HG03342 (cell line): Measurements from ENCODE around the gene NBL1.
"Not testable (repeated sequence)": the region's sequence is repeated elsewhere in the genome, so short reads cannot be mapped to it uniquely, and the experiment has no call there.

Experiments used
- ATAC-seq: cut with Tn5 transposase; IDR thresholded peaks from one replicate; pipeline ENCODE4 v1.9.1; 2021; ENCODE audit warnings: mild to moderate bottlenecking, moderate library complexity; ENCODE audit not compliant: unreplicated experiment

NBL1 gene

GRCh38 chr1:19621274-19621950 is 22.7 kb upstream of the NBL1 start:
- no peak for ATAC-seq

DNA sequence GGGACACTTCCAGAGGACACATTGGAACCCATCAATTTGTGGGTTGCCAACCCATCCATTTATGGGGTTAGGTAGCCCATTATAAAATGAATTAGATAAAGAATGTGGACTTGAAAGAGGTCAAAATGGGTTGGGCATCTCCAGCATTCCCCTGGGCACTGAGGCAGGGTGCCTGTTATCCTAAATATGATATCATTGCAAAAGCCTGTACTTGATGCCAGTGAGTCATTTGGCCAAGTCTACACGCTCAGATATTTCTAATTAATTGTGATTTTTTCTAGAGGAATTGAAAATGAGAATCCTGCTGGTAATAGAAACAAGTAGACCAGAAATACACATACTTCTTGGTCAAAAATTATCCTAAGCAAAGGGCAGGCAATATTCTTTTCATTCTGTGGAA is 21.9 kb upstream of the NBL1 start:
- no peak for ATAC-seq

DNA sequence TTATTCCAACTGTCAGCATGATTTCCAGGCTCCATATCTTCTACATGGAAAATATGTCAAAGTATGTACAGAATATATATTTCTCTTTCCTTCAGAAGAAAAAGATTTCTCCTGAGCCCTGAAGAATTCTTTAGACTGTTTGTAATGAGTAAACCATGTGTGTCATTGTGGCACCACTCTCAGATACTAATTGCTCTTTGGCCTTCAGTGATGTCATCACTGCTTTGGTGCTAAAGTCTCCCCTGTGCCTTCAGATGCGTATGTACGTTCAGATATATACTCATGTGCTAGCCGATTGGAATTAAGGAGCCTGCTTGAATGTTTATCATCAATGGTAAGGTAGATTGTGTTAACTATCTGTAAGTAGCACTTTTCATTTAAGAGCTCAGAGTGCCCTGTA is 20.6 kb upstream of the NBL1 start:
- no peak for ATAC-seq

GRCh38 chr1:19625291-19625937 is 18.7 kb upstream of the NBL1 start:
- ATAC-seq, result no peak

DNA sequence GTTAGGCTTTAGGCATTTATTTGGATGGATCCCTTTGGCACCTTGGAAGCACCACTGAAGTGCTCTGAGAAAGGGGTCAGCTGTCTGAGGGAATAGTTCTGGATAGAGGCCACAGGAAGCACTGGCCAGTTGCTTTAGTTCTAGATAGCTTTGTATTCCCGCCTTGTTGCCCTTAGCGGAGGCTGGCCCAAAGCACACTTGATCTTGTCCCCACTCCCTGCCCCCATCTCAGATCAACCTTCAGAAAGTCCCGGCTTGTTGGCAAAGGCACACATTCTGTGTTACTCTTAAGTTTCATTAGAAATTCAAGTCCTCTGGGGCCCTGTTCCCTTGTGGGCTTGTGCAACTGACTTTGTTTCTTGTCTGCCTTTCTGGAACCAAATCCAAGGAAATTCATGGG is 15.2 kb upstream of the NBL1 start:
- no peak for ATAC-seq

- no peak for ATAC-seq
These were observed 14.8 kb upstream of the NBL1 start for GRCh38 chr1:19629357-19629756.

GRCh38 chr1:19630192-19630591 is 13.9 kb upstream of the NBL1 start:
- not testable (repeated sequence) for ATAC-seq

DNA sequence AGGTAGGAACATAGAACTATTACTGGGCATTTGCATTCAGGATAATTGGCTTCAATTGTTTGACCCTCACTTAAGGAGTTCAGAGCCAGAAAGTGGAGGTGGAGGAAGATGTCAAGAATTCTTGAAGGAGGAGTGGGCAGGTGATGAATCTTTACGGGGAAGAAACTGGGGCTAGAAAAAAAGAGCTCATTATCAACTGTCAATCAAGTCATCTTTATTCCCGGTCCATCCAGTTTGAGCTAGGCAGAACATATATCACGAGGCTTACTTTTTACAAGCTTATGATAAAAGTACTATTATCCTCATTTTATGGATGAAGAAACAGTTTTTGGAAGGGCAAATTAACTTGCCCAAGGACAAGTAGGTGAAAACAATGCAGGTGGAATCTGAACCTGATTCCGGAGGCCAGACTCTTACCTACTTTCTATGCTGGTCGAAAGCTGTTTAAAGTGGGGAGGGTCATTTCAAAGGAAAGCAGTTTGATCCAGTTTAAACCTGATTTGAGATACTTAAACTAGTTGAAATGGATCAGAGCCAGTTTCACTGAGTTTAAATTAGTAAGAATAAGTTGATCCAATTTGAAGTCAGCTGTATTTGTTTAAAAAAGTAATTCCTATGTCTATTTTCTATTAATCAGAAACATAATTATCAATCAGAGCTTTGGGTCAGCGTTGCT is 13.3 kb upstream of the NBL1 start:
- ATAC-seq, result no peak

DNA sequence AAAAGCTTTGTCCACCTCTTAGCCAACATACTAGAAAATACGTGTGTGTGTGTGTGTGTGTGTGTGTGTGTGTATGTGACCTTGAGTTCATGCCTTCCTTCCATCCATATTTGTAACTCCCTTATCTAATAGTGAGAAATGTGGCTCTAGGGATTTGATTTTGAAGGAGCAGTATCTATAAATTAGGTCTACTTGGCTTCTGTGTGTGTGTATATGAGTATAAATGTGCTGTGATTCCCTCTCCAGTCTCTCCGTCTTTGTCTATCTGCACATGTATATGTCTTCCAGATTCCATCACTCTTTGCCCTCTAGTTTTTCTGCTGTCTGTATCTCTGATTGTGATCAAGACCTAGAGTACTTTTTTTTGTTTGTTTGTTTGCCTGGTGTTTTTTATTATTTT is 11.9 kb upstream of the NBL1 start:
- no peak for ATAC-seq

GRCh38 chr1:19633106-19633505 is 11.0 kb upstream of the NBL1 start:
- no peak for ATAC-seq

DNA sequence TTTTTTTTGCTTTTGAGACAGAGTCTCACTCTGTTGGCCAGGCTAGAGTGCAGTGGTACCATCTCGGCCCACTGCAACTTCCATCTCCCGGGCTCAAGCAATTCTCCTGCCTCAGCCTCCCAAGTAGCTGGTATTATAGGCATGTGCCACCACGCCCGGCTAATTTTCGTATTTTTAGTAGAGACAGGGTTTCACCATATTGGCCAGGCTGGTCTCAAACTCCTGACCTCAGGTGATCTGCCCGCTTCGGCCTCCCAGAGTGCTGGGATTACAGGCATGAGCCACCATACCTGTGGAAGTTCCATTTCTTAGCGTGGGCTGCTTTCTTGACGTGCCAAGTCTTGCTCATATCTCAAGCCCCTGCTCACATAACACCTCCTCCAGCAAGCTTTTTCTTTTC is 9.0 kb upstream of the NBL1 start:
- not testable (repeated sequence) for ATAC-seq

GRCh38 chr1:19635646-19636045 is 8.5 kb upstream of the NBL1 start:
- no peak for ATAC-seq

- no peak for ATAC-seq
These were observed 8.0 kb upstream of the NBL1 start for GRCh38 chr1:19636065-19636464.

DNA sequence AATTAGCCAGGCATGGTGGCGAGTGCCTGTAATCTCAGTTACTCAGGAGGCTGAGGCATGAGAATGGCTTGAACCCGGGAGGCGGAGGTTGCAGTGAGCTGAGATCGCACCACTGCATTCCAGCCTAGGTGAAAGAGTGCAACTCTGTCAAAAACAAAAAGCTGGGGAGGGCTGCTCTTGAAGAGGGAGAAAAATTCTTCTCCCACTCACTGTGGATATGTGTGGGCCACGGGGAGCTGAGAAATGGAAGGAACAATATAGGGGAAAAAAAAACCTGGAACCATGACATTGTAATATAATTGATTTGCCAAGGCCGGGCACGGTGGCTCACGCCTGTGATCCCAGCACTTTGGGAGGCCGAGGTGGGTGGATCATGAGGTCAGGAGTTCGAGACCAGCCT is 7.4 kb upstream of the NBL1 start:
- ATAC-seq, result not testable (repeated sequence)

DNA sequence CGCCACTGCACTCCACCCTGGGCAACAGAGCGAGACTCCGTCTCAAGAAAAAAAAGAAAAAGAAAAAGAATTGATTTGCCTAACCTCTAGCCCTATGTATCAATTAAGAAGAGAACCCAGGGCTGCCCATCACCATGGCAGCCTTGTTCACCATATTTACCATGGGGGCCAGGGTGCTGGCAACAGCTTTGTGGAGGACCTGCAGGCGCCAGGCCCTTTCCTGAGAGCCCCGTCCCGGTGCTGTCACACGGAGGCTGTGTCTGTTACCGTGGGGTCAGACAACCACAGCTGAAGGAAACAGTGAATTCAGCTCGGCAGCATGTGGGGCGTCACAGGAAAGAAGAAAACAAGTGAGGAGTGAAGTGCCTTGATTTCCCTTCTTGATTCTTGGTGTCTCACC is 6.5 kb upstream of the NBL1 start:
- no peak for ATAC-seq

- ATAC-seq, result not testable (repeated sequence)
These were observed 4.9 kb upstream of the NBL1 start for GRCh38 chr1:19639228-19639627.

DNA sequence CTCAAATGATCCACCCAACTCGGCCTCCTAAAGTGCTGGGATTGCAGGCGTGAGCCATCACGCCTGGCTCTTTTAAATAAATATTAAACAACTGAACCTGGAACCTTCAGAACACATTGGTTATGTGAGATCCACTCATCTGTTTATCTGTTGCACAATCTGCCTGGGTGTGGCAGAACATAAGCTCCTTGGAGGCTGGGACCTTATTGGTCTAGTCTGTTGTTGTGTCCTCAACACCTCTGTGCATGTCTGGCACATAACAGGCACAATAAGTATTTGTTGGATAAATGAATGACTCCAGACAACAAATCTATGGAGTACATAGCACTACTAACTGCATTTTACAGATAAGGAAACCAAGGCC is 4.1 kb upstream of the NBL1 start:
- no peak for ATAC-seq

- no peak for ATAC-seq
These were observed 3.5 kb upstream of the NBL1 start for GRCh38 chr1:19640363-19641316.

DNA sequence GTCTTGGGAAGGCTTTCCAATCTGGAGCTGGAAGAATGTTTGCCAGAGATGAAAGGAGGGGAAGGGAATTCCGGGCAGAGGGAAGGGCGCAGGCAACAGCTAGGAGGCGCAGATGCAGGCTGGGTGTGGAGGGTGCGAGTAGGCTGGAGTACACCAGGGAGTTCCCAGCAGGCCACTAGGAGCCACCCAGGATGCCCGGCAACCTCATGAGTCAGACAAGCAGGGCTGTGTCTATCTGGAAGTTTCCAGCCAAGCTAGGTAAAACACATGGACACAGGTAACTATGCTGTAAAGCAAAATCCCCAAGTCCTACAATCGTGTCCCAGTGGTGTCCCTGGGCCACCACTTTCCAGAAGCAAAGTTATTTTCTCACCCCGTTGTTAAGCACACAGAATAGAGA is 990 bp upstream of the NBL1 start:
- no peak for ATAC-seq

DNA sequence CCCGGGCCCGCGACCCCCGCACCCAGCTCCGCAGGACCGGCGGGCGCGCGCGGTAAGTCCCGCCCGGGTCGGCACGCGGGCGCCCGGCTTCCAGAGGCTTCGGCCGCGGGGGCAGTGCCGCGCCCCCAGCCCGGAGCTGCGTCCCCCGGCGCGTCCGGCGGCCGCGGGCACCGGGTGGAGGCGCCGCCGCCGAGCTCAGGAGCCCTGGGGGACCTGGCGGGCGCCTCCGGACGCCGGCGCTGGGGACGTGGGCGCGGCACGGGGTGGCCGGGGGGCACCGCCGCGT is 227 bp downstream of the NBL1 start:
- ATAC-seq, result no peak

- no peak for ATAC-seq
These were observed 735 bp downstream of the NBL1 start for GRCh38 chr1:19644681-19645410.
